Stimulated activated CD8-positive, alpha-beta memory T cell treated with anti-CD3 and anti-CD28 coated beads, Interleukin-4, amount 100 ng/mL, for 48 hours (primary cell): ENCODE data around the gene SPATA31E1.

Source experiments
- DNase-seq: peaks from one replicate; pipeline ENCODE4 v3.0.0-alpha.2; 2020

SPATA31E1 gene

DNA sequence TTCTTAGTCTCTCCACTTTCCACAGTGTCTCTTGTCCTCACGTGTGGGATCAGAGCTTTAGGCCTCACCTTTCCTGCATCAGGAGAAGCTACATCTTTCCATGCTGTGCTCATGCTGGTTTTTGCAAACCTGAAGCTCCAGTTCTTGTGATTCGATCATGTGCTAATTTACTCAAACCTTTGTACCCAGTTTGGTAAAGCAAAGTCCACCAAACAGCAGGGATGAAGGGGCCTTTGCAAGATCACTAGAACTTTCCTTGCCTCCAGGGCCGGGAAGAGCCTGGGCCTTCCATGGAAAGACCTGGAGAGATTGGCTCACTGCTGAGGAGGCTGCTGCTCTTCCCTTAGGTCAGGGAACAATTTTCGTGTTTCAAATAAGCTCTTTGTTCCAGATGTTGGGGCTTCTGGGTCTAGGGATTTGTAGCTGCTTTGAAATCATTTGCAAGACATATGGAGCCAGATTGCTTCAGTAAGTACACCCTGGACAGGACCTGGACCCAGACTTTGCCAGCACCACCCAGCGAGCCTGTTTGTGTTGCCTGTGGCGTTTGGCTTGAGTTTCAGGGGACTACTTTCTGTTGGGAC is 18.7 kb upstream of the SPATA31E1 start:
- no peak for DNase-seq

DNA sequence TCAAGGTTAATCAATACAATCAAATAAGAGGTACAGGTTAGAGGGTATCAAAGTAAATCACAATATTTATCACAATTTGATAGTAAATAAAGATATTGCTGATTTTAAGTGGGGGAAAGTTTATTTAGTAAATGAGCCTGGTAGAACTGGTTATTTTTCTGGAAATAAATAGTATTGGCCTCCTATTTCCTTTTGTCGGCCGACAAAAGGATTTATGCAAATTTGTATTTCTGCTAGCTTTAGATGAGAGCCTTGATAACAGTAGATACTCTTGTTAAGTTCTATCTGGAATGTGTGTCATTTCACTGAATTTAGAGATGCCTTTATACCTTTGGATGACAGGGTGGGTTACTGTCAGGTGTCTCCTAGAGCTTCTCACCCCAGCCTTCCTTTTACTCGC is 17.8 kb upstream of the SPATA31E1 start:
- DNase-seq: no peak

DNA sequence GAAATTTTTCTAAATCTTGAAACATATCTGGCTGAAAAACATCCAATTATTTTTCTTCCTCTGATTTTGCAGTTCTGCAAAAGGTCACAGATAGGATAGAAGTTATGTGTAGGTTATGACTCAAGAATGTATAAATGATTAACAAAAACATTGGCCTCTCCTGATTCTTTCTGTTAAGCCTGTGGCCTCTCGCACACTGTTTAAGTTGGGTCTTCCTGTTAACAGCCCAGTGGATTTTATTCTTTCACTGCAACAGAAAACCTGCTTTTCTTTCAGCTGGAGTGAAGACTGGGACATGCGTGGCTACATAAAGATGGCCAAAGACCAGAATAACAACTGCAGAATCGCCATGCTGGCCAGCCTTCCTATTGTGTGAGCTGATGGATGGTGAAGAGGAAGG is 17.1 kb upstream of the SPATA31E1 start:
- no peak for DNase-seq

DNA sequence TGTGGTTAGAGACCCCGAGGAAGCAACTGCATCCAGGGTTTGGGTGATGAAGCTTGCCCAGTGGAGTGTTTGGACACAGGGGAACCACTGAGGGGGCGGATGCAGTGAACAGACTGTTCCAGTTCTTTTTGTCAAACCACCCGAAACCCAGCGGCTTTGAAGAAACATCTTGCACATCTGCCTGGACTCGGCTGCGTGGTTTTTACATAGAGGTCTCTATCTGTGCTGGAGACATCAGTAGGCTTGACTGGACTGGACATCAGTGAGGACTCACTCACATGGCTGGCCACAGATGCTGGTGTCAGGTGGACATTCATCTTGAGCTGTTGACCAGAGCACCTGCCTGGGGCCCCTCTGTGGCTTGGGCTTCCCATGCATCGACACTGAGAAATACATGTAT is 15.3 kb upstream of the SPATA31E1 start:
- DNase-seq: no peak

DNA sequence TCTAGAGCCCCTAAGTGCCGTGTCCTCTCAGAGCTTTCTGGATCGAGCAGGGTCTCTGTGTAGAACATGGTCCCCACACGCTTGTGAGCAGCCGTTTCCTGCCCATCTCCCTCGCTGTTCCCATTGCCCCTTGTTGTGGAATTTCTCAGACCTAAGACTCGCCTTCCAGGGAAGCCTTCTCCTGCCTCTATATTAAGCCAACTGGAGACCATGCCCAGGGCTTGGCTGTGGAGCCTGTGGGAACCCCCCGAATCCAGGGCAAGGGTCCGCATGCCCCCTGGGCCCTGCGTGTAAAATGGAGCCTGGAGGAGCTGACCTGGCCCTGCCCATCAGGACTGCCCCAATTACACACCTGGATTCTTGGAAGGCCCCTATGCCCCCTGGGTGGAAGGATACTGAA is 14.5 kb upstream of the SPATA31E1 start:
- DNase-seq: no peak

DNA sequence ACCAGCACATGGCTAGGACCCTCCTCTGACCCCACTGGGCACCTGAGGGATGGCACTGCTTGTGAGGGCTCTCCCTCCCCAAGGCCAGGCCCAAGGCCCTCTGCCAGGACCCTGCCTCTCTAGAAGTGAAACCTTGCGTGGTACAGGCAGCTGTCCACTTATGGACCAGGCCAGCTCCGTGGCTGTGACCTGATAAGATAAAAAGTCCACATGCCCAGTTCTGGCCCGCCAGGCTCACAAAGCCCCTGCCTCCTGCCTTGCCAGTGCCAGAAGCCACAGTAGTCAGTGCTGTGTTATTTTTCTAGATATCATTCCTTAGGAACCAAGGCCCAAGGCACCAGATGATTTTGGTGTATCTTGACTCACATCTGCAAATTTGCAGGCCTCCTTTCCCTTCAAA is 14.0 kb upstream of the SPATA31E1 start:
- DNase-seq: no peak

DNA sequence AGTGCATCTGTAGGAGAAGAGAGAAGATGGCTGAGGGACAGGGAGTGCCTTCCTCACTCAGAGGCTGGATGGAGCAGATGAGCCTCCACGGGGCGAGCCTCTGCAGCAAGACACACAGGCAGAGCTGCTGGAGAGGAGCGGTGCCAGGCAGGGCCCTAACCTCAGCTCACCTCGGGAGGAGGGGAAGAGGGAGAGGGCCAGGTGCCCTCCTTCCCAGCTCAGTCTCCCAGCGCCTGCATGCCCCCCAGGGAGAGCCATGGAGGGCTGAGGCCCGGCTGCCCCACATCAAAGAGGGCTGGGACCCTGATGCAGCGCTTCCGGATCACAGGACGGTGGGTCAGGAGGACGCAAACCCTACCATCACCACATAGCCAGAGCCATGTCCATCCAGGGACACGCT is 13.6 kb upstream of the SPATA31E1 start:
- no peak for DNase-seq

DNA sequence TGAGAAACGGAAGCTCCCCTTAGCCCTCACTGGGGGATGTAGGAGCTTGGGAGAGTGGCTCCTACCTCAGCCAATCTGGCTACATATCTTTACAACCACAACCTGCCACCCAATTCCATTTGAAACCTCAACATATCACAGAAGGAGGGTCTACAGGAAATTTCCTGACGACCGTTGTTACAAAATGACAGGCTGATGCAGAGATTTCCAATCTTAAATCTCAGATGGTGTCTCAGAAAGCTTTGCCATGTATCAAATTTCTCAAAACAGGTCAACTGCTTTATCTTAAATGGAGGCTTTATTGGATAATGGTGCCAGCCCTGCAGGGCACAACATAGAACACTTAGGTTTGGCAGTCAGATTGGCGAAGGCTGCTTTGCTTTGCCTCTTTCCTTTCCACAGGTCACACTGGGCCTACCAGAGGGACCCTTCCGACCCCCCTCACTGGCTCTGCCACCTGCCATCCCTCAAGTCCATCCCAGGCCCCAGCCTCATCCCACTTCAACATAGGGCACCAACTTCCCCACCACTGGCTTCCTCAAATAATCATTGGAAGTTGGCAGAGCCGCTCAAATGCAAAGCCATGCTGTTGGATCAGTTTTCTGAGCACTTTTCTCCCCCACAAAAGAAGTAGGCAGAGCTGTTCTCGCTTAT is 11.1 kb upstream of the SPATA31E1 start:
- DNase-seq: no peak

DNA sequence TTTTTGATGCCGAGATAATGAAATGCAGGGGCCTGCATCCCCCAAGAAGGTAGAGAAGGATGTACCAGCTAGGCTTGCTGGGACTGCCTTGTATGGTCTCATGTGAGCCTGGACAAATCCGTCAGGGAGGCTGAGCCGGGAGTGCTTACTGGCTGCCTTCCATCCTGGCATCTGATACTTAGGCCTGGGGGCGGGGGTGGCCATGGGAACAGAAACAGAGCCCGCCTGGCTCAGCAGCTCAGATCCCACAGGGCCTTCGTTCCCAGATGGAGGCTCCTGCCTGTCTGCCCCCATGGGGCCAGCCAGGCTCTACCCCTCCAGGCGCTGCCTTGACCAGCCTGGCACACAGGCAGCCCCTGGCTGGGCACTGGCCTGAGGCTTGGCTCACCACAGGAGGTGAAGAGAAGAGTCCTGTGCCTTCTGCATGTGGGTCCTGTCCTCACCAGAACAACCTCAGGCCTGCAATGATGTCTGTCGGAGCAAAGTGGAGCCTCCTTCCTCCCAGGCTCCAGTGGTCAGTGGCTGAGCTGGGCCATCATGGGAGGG is 10.5 kb upstream of the SPATA31E1 start:
- DNase-seq: no peak

DNA sequence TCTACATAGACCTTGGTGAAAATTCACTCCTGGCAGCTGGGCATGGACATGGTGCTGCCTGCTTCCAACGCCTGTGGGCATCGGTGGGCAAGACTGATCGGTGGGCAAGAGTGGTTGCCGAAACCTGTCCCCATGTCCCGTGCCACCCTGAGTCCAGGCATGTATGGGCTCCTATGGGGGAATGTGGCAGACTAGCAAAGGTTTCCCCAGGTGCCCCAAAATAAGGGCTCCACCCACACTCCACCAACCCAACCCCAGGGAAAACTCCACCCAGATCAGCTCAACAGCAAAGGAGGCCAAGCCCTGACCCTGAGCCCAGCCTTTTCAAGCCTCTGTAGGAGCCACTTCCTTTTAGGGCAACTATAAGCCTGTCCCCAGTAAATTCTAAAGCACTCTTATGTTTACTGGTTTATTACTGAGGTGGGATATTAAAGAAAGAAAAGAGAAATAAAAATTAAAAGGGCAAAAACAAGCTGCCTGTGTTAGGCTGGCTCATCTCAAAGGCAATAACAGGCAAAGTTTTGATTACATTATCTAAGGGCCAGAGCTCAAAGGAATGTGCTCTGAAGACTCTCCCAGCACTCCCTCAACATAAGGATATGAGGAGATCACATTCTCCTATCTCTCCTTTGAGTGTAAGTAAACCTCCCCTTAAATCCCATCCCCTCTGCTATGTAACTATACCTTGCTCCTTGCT is 8.9 kb upstream of the SPATA31E1 start:
- no peak for DNase-seq

DNA sequence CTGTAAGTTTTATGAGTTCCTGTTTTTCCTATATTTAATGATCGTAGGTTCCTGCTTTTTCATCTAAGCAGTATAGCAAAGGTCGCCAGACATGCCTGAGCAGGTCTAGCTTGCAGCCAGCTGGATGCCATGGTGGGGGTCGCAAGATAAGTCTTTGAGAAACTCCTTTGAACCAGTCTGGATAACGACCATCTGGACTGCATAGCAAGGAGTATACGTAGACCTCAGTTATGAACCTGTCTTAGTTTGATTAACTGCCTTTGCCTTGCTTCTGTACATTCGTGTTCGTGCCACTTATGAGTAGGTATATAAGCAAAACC is 8.4 kb upstream of the SPATA31E1 start:
- no peak for DNase-seq

DNA sequence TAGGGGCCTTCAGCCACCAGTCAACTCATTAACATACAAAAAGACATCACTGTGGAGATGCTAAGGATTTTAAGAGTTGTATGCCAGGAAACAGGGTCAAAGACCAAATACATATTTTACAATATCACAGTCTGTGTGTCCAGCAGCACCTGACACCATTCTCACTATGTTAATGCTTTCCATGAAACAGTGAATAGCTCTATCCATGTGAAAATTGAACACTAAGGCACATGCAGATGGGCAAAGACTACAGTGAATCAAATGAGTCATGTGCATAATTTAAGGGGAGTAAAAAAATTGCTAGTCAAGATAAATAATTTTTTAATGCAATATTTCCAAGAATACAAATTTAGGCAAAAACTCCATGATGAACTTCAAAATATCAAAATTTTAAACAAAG is 7.6 kb upstream of the SPATA31E1 start:
- no peak for DNase-seq

DNA sequence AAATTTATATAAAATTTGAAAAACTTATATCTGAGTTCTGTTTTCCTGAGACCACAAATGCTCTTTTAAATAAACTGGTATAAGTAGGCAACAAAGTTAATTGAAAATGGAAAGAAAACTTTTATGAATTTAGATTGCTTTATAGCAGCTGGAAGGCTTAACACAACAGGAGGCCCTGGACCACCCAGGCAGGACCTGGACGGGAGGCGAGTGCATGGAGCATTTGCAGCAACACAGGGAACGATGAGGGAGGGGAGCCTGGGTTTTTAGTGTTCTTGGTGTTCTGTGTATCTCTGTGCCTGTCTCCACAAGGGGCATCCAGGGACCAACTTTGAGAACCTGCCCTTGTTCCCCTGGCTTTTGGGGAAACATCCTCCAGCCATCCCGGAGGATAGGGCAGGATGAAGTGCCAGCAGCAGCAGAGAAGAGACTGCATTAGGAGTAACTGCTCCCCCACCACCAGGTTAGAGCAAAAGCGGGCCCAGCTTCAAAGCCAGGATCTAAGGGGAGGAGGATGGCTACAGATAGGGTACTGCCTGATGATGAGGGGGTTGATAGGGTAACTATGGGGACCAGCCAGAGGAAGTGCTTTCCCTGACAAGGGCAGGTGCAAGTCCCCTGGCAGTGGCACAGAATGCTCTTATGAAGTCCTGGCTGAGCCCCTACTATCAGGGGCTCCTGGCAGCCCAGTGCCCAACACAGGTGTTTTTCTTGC is 6.7 kb upstream of the SPATA31E1 start:
- peak; percentile 16 for DNase-seq

DNA sequence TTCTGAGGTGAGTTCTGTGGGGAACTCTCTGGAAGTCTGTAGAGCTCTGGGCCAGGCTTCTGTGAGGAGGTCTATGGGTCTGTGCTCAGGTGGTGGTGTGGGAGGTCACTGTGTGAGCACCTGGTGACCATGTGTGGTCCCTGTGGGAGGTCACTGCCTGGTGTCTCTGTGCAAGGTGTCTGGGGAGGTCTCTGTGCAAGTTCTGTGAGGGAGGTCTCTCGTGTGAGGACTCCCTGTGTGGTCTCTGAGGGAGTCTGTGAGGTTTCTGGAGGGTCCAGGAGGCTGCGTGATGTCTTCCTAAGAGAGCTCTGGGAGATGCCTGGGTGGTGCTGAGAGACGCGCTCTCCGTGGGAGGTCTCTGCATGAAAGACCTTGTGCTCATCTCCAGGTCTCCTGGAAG is 6.0 kb upstream of the SPATA31E1 start:
- no peak for DNase-seq

DNA sequence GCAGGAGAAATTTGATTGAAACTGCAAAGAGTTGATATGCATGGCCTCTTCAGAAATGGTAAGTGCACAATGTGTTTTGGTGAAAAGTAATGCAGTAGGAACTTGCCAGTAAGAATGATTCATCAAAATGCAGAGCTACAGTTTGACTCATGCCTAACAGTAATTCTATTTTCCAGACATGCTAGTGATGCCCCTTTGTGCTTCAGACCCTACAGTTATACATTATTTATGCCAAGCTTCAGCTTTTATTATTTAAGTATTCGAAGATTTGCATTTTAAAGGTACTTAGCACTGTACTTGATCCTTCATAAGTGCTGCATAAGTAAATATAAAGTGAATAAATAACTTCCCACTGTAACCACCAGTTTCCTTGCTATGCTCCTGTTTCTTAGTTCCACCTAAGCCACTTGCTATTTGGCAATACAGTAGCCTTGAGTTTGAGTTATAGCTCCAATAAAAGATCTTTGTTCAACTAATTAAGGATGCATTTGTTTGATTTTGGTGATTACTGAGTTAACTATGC is 3.6 kb upstream of the SPATA31E1 start:
- DNase-seq: no peak

DNA sequence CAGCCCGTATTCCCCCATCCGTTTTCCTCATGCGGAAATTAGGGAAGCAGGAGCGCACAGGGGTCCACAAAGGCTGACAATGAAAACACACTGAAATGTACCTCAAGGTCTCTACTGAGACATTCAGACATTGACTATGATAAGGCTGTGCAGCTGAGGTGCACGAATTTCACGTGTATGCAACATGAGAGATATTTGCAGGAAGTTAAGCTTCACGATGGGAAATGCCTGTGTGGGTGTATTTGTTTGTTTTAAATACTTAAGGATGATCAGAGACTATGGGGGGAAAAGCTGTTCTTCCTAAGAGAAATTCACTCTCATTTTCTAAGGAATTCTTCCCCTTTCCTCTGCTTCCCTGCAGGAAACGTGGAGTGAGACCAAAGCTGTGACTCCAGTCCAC is 2.6 kb upstream of the SPATA31E1 start:
- no peak for DNase-seq

DNA sequence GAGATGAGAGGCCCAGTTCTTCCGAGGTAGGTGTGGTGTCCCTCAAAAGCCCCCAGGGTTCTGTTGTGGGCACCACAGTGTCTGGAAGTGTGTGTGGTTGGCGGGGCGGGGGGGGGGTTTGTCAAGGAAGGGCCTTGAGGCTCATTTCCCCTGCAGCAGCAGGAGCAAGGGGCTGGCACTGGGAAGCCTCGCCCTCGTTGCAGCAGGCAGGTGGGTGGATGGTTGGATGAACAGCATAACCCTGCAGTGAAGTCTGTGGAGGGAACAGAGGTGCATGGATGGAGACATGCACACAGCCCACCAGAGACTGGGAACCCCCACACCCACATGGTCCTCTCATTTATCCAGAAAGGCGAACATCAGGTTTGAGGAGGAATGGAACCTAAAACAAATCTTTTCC is 2.0 kb upstream of the SPATA31E1 start:
- no peak for DNase-seq

DNA sequence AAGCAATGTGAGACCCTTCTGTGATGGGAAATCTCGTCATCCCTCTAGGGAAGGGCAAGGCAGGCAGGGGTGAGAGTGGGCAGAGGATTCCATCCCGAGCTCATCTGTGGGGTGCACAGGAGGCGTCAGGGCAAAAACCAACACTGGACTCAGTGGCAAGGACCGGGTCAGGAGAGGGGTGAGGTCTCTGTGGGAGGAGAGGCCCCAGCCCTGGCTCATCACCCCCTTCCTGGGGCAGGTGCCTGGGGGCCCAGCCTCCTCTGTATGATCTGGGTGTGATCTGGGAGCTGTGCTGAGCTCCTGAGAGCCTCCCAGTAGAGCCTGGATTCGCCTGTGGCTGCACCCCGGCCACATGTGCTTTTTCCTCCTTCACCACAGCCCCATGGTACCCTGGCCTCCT is 597 bp downstream of the SPATA31E1 start:
- no peak for DNase-seq

DNA sequence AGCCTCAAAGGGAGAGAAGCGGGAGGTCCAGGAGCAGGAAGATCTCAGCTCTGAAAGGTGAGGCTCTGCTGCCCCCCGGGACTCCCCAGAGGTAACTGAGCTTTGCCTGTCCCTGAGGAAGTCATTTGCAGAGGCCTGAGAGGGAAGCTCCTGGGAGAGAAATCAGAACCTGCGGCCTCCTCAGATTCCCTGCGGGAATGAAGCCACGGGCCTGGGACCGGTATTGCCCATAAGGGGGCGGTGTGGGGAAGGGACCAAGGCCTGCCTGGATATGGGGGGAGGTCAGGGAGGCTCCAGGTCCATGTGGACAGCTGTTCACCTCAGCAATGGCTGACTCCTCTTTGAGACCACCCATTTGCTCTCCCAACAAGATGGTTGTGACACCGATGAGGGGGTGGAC is 1.3 kb downstream of the SPATA31E1 start:
- no peak for DNase-seq

DNA sequence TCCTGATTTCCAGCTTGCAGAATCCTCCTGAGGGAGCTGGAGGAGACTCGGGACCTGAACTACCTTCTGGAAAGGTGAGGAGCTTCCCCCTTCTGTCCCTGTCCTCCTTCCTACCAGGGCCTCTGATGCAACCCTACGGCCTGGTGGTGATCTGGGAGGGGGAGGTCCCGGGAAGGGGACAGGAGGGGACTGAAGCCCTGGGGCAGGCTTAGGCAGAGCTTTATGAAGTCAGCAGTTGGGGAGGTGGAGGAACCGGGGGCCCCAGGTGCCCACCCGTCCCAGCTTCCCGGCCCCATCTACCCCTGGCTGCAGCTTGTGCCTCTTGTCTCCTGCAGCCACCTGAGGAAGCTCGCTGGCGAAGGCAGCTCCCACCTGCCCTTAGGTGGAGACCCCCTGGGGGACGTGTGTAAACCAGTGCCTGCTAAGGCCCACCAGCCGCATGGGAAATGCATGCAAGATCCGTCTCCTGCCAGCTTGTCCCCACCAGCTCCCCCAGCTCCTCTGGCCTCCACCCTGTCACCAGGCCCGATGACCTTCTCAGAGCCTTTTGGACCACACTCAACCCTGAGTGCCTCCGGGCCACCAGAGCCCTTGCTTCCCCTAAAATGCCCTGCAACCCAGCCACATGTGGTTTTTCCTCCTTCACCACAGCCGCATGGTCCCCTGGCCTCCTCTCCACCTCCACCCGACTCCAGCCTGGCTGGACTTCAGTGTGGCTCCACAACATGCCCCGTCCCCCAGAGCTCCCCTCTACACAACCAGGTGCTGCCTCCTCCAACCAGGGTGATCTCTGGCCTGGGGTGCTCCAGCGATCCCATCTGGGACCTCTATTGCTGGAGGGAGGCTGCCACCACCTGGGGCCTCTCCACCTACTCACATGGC is 2.1 kb downstream of the SPATA31E1 start:
- peak; percentile 14 for DNase-seq

DNA sequence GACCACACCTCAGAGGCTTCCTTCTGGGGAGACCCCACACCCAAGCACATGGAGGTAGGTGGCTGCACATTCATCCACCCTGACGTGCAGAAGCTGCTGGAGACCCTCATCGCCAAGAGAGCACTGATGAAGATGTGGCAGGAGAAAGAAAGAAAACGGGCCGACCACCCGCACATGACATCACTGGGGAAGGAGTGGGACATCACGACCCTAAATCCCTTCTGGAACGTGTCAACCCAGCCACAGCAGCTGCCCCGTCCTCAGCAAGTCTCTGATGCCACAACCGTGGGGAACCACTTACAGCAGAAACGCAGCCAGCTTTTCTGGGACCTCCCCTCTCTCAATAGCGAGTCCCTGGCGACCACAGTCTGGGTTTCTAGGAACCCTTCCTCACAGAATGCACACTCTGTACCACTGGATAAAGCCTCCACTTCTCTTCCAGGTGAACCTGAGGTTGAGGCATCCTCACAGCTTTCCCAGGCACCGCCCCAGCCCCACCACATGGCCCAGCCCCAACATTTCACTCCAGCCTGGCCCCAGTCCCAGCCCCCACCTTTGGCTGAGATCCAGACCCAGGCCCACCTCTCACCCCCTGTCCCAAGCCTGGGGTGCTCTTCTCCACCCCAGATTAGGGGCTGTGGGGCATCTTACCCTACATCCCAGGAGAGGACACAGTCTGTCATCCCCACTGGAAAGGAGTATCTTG is 3.0 kb downstream of the SPATA31E1 start:
- DNase-seq: peak; percentile 10
